HG03439 (cell line): ENCODE data around the gene ATP5F1D.

Experiments used
- ATAC-seq: cut with Tn5 transposase; IDR thresholded peaks from one replicate; pipeline ENCODE4 v1.9.1; 2021; ENCODE audit warnings: mild to moderate bottlenecking, moderate library complexity; ENCODE audit not compliant: unreplicated experiment

ATP5F1D gene

GRCh38 chr19:1231729-1232637 lies 9.6 kb upstream of the ATP5F1D start:
- no peak for ATAC-seq

GRCh38 chr19:1232652-1233072 lies 8.9 kb upstream of the ATP5F1D start:
- no peak for ATAC-seq

DNA sequence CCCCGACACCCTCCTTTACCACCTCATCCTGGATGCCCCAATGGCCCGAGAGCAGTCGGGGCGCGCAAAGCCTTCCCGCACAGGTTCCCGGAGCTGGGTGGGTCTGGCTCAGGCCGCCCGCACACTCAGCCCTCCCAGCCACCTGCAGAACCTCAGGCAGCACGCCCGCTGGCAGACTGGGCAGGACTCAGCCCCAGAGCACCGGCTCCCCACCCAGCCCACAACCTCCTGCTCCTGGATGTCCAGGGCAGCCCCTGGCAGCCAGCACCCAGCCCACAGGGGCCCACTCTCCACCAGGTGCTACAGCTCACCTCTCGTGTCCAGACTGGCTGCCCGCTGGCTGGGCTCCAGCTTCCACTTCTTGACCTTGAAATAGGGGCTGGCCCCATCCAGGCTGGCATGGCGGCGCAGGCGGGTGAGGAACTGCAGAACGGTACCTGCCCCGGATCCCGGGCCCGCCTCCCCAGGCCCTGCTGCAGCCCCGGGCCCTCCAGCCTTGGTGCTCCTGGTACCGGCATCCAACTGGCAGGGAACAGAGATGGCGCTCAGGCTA lies 8.4 kb upstream of the ATP5F1D start:
- no peak for ATAC-seq

DNA sequence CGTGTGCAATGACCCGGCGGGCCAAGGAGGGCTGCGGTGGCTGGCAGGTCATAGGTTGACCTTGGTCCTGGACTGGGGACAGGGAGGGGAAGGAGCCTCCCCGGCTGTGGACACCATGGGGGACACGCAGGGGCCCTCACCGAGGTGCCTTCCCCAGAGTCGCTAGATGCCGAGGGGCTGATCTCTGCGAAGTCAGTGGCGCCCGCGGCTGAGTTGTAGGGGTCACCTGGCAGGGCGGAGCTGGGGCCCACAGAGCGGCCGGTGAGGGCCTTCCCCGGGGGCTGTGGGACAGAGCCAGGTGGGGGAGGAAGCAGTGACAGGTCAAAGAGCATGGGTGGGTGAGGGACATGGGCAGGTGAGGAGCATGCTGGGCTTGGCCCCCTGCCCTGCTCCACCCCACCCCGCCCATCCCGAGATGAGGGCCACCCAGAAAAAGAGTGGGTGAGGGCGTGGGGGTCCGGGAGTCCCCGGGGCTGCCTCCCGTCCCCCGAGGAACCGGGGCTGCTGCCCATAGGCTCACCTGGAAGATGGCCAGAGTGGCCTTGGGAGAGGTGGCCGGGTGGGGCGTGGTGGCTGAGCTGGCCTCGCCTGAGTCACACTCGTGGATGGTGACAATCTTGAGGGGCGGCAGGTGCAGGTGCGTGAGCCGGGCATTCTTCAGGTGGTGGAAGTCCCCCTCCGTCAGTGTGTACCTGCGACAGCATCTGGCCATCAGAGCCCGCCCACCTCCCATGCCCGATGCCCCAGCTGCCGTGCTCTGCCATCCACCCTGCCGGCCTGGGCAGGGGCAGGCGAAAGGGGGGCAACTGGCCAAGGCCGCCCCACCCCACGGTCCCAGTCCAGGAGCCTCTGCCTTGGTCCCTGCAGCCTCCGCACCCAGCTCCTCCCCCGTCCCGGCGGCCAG lies 7.2 kb upstream of the ATP5F1D start:
- no peak for ATAC-seq

- ATAC-seq, result no peak
These were observed 6.6 kb upstream of the ATP5F1D start for GRCh38 chr19:1234955-1235380.

- ATAC-seq, result no peak
These were observed 5.7 kb upstream of the ATP5F1D start for GRCh38 chr19:1235625-1236538.

- ATAC-seq, result no peak
These were observed 5.0 kb upstream of the ATP5F1D start for GRCh38 chr19:1236576-1236975.

DNA sequence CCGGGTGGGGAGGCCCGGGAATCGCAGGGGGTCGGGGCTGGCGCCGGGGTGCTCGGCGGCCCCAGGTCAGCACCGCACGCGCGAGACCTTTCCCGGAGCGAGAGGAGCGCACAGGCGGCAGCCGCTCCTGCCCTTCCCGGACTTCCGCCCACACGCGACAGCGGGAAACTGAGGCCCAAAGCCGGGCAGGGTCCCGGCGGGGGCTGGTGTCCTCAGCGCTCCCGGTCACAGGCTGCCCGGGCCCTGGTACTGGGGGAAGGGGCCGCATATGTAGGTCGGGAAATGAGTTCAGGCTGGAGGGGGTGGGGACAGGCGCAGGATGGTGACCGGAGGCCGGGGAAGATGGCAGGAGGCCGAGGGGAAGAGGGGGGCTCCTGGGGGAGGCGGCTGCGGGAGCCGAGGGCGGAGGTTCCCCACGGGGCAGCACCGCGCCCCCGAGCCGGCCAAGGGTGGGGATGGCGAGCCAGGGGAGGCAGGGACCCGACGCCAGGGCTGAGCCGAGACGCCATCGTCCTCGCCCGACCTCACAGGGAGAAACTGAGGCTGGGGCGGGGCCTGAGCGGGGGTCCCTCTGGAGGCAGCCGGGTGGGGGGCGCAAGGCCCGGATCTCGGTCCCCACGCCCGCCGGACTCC lies 4.4 kb upstream of the ATP5F1D start:
- ATAC-seq, result no peak

- no peak for ATAC-seq
These were observed 3.7 kb upstream of the ATP5F1D start, which contains the start of gene CBARP for GRCh38 chr19:1237754-1238368. CBARP (minus strand) TSS chr19:1238005; CDS start chr19:1236100, 1,905 bp downstream.

DNA sequence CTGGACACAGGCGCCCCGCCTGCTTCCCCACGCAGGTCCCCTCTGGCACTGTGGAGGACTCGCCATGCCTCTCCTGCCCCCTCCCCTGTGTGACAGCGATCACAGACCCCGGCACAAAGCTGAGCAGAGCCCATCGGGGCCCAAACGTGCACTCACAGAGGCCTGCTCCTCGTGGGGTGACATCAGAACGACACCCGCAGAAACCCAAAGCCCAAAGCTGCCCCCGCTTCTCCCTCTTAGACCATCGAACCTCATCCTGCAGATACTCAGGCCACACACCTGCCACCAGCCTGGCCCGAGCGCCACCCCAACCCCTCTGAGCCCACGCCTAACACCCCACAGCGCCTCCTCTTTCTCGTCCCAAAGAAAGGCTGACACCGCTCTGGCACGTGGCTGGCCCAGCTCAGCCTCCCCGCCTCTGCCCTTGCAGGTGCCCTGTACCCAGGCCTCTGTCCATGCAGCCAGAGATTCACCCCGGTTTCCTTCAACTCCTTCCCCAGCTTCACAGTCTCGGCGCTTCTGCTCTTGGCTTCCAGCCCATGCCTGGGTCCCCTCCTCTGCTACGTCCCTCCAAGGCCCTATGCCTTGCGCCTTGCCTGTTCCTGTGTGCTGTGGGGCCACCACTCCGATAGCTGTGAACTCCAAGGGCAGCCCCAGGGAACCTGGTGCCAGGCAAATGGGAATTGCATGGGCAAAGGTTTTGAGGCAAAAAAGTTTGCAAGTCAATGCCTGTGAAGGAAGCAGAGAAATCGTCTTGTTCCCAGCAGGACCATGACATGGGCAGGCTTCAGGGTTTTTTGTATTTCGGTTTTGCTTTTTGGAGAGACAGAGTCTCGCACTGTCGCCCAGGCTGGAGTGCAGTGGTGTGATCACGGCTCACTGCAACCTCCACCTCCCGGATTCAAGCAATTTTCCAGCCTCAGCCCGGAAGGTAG lies 2.9 kb upstream of the ATP5F1D start:
- no peak for ATAC-seq

GRCh38 chr19:1239420-1239795 lies 2.1 kb upstream of the ATP5F1D start:
- ATAC-seq, result no peak

DNA sequence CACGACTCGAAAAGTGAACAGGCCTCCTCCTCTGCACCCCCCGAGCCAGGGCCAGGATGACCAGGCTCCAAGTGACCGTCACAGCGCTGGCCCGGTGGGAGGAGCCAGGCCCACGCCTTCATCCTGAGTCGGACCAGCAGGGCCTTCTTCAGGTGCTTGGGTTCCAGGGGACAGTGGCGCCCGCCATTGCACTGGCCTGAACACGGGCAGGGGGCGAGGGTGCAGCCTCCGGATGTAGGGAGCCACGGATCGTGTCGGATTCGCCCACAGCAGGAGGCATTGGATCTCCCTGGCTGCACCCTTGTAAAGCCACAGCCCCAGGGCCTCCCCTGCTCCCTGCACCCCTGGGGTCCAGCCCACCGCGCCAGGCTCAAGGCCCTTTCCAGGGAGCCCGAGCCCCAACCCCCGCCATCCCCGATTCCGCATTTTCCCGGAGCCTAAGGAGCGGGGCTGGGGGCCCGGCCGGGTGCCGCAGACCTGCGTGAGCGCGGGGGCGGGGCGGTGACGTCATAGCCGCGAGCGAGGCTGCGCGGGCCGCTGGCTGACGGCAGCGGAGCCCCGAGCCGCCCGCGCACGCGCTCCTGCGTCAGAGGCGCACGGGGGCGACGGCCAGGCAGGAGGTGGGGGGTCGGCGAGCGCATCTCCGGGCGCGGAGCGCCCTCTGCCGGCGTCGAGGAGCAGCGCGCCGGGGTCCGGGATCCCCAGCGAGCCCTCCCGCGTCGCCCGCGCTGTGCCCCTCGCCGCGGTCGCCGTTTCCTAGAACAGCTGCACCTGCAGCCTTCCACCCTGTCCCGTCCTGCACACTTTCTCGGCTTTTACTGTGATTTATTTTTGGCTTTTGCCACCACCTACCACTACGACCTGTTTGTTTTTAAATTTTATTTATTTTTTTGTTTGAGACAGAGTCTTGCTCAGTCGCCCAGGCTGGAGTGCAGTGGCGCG lies 1.5 kb upstream of the ATP5F1D start:
- peak; percentile 35 for ATAC-seq

GRCh38 chr19:1240925-1241324 lies 626 bp upstream of the ATP5F1D start:
- no peak for ATAC-seq

DNA sequence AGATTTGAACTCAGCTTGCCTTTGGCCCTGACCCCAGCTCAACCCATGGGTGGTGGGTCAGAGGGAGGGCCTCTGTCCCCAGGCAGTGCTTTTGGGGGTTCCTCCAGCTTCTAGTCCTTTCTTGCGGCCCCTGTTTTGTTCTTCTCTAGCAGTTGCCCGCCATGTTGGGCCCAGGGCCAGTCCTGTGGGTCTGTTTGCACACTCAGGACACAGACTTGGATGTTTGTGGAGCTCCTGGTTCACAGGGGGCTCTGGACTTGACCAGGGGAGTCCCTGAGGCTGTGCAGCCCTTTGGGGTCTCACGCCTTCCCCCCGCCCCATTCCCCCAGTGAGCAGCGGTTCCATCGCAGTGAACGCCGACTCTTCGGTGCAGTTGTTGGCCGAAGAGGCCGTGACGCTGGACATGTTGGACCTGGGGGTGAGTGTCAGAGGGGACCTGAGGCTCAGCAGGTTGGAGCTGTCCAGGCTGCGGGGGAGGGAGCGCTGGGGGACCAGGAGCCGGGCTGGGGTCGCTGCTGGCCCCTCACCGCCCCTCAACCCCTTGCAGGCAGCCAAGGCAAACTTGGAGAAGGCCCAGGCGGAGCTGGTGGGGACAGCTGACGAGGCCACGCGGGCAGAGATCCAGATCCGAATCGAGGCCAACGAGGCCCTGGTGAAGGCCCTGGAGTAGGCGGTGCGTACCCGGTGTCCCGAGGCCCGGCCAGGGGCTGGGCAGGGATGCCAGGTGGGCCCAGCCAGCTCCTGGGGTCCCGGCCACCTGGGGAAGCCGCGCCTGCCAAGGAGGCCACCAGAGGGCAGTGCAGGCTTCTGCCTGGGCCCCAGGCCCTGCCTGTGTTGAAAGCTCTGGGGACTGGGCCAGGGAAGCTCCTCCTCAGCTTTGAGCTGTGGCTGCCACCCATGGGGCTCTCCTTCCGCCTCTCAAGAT lies 2.5 kb downstream of the ATP5F1D start:
- no peak for ATAC-seq

DNA sequence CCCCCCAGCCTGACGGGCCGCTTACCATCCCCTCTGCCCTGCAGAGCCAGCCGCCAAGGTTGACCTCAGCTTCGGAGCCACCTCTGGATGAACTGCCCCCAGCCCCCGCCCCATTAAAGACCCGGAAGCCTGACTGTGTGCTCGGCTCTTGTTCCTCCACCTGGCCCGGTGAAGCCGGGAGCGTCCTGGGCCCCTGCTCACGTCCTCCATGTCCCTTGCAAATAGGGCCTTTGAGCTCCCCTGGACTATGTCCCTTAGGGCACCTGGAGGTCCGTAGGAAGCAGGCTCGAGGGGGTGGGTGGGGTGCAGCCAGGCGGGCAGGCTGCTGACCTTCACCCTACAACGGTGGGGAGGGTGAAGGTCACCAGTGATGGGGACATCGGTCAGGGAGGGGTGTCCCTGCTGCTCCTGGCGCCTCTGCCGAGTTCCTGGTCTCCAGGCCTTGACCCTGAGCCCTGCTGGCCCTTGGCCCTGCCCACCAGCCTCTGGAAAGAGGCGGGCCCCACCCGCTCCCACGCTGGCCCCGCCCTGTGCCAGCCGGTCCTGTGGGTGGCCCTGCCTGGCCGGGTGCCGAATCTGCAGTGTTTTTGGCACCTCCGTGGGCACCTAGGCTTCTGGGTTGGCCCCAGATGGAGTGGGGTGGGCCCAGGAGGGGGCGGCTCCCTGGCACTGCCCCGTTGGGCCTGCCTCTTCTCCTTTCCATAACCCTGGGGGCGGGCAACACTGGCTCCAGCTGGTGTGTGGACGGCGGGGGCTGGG lies 3.3 kb downstream of the ATP5F1D start:
- no peak for ATAC-seq
